GM21786 (cell line): ENCODE results near the gene C10orf90.

Experiments
- ATAC-seq: cut with Tn5 transposase; IDR thresholded peaks from one replicate; pipeline ENCODE4 v1.9.1; 2021; ENCODE audit not compliant: unreplicated experiment

Gene C10orf90

DNA sequence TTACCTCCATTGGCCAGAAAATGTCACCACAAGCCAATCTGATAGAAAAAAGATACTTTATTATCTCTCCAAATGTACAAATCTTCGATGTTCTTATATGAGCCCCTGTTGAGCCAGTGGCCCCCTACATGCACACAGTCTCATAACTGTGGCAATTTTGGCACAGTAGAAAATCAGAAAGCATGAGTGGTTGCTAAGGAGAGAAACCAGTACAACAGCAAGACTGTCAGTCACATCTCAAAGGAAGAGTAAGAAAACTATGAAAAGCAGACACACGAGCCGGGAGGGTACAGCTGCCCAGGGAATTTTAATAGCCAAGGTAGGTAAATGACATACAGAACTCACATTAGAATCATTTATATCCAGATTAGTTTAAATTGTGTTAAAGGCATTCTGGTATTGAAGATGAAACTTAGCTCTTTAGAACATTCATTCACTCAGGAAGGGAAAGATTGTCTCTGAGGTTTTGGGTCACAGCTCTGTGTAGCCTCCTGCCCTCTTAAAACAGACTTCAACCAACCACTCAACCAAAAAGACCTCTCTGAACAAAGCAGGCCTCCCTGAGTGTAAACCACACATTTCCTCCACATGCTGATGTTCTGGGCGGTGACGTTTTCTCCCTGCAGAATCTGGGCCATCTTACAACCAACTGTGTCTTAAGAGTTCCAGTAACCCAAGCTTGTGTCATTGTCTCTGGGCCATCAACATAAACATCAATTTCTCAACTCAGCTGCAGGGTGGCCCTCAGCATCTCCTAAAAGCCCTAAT, 201.4 kb downstream of the C10orf90 start:
- no peak for ATAC-seq

DNA sequence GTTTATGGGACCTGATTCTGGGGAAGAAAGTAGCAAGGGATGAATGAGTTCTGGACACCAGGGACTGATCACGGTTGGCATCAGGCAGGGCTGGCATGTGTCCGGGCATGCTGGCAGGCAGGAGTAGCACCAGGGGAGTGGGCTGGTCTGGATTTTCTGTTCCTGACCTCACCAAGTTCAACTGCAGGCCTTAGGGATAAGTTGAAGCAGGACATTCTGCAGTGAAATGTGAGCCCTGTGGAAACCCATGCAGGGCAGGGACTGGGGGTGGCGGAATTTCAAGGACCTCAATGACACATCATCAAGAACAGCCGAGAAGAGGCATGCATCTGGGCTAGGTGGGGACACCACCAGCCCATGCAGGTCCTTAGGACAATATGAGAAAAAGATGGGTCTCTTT, 202.0 kb downstream of the C10orf90 start:
- ATAC-seq: no peak

DNA sequence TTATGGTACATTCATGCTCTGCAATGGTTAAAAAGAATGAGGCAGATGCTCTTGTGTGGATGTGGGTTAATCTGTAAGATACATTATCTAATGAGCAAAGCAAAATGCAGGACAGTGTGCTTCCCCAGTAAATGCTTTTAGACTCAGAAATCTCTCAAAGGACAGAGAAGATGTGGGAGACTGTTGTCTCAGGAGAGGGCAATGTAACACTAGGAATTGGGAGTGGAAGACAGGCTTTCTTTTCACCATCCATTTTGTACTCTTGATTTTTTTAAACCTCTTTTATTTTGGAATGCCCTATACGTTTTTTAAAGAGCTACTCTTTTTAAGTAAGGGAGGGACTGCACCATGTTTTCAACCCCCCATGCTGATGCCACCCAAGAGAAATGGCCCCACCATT, 204.7 kb downstream of the C10orf90 start:
- ATAC-seq: no peak

DNA sequence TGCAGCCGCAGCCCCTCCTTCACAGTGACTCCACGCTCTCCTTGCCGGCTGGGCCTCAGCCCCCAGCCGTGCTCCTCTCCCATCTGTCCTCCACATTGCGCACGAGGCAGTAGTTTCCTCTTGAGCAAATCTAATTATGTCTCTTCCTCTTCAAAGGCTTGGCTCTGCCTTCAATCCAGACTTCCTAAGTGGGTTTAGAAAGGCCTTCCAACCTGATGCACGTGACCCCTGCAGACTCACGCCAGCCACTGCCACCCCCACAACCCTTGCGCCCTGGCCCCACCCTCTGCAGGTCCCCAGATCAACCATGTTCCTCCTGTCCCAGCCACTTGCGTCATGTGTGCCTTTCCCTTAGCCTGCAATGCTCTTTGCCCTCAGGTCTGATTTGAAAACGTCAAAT, 207.2 kb downstream of the C10orf90 start:
- ATAC-seq: no peak

GRCh38 chr10:126461289-126461940, 209.1 kb downstream of the C10orf90 start:
- no peak for ATAC-seq

DNA sequence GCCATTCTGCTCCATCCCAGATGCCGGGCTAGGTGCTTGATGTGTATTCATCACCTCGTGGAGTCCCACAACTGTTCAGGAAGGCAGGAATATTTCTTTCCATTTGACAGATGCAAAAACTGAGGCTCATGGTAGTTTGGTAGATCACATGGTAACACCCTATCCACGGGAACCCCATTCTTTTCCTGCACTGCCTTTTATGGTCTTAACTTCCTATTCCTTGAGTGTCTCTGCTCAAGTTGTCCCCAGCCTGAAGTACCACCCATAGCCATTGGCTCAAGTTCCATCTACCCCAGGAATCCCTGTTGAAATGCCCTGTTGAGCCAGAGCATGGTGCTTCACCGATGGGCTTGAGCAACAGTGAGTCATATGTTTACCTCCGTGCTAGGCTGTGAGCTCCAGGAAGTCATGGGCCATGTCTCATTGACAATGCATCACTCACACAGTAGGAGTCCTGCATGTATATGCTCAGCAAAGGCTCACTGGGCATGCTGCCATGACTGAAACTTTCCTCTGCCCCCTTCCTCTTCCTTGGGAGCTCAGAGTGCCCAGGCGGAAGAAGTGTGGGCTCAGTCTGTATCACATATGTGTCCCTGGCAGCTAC, 210.5 kb downstream of the C10orf90 start:
- ATAC-seq: no peak

DNA sequence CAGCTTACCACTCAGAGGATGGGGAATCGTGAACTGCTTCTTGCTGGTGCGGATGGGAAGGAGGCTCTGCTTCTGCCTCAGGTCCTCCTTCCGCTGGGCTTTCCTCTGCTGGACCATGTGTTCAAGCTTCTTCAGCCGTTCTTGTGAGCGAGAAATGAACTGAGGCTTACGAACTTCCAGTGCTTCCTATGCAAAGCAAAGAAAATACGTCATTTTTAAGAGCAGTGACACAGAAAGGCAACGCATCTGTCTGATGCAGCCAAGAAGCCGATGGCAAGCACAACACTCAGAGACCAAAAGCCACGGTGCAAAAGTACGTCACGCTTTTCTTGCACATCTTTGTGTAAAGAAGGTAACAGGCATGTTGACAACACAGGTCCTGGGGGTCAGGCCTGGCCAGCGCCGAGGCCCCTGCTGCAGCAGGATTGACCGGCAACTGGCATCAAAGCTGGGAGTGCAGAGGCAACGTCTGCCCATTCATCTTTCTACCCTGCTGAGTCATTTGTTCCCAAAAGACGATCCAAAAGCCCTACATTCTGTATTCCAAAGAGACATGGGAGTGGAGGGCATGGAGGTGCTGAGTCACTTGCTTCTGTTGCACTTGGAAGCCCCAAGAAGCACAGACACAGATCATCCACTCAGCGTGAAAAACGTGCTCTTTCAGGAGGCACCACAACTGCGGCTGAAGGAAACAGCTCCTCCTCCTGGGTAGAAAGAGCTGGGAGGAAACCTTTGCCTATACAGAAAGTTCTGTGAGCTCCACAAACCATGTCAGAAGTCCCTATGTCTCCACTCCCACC, 211.3 kb downstream of the C10orf90 start:
- no peak for ATAC-seq

- ATAC-seq: no peak
Observed at GRCh38 chr10:126458466-126458865, 212.0 kb downstream of the C10orf90 start.

- ATAC-seq: no peak
Observed at GRCh38 chr10:126456632-126457031, 213.9 kb downstream of the C10orf90 start.

DNA sequence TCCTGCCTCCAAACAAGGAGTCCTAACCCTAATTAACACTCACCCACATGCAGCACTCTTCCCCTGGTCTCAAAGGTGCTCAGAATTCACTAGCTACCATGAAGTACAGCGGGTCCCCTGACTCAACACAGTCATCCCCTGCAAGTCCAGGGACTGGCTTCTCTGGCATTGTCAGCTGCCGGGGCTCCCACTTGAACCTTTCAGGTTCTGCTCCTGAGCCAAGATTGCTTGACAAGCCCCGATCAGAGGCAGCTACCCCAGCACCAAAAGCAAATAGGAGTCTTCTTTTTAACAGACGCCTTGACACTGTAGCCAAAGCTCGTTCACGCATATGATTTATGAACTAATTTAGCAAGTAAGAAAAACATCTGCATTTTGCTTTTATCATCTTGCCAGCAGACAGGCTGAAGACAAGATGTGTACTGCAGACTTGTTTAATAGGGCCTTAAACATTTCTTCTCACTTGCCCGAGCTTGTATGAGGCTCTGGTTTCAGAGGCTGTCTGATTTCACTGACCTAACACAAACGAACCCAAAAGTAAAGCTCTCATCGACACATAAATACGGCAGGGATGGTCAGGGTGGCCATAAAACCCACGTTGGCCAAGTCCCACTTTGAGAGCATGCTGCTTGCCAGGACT, 214.6 kb downstream of the C10orf90 start:
- ATAC-seq: no peak

GRCh38 chr10:126455036-126455765, 215.3 kb downstream of the C10orf90 start:
- ATAC-seq: no peak

DNA sequence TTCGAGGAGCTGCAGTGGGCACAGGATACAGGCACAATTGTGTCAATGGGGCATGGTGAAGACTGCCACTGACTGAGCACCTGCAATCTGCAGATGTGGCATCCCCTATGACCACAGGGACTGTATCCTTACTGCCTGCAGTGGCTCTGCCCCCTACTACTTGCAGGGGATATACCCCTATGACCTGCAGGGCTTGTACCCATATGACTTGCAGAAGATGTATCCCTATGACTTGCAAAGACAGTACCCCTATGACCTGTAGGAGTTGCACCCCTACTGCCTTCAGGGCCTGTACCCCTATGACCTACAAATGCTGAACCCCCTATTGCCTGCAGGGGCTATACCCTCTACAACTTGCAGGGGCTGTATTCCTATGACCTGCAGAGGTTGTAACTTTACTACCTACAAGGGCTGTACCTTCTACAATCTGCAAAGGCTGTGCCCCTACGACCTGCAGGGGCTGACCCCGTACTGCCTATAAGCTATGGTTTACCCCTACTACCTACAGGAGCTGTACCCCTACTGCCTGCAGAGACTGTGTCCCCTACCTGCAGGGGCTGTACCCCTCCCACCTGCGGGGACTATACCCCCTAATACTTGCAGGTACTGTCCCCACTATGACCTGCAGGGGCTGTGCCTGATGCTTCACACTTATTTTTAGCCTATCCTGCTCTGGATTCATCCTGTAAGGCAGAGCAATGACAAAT, 216.3 kb downstream of the C10orf90 start:
- ATAC-seq: no peak

- ATAC-seq: no peak
Observed at GRCh38 chr10:126452245-126452644, 218.2 kb downstream of the C10orf90 start.

DNA sequence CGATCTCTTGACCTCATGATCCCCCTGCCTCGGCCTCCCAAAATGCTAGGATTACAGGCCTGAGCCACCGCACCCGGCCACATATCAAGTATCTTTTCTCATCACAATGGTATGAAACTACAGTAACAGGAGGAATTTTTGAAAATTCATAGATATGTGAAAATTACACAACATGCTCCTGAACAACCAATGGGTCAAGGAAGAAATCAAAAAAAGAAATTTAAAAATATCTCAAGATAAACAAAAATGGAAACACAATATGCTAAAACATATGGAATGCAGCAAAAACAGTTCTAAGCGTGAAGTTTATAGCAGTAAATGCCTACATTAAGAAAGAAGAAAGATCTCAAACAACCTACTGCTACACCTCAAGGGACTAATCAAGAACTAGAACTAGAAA, 222.4 kb downstream of the C10orf90 start:
- no peak for ATAC-seq

- no peak for ATAC-seq
Observed at GRCh38 chr10:126439942-126440341, 230.6 kb downstream of the C10orf90 start.

DNA sequence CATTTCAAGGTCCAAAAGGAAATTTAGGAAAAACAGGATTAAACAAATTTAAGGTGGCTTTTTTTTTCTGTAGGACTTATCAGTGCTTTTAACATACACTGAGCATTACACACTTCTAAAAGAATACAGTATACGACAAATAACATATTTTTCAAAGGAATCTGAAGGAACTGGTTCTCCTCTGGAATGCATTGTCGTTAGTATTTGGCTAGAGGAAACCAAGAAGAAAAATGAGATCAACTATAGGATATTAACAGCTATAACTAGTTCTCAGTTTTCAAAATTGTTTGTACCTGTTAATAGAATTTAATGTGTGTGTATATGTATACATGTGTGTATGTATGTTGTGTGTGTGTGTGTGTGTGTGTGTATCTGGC, 232.1 kb downstream of the C10orf90 start:
- no peak for ATAC-seq

DNA sequence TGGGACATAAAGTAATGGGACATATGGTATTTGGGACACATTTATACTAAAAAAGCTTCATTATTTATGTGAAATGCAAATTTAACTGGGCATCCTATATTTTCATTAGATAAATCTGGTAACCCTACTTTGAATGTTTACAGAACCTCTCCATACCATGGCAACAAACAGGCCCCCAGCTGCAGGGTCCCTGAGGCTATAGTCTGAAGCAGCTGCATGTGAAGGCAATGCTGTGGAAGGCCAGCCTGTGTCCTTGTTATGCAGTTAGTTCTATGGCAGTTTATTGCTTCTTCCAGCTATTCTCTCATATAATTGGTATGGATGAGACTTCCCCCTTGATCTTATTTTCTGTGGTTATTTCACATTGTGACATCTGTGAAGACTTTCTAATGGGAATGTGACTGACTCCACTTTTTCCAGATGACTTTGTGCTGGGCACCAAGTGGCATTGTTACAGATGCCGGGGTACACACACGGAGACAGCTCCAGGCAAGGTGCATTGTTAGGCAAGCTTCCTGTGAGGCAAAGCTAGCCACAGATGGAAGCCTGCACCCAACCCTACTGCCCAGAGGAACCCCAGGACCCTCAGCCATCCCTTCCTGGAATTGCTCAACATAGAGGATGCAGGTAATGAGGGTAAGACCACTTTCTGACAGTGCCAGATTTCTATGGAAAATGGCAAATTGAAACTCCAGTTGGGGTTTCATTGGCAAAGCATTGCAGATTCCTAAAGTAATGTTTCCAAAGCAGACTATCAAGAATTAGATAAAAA, 232.7 kb downstream of the C10orf90 start:
- no peak for ATAC-seq

DNA sequence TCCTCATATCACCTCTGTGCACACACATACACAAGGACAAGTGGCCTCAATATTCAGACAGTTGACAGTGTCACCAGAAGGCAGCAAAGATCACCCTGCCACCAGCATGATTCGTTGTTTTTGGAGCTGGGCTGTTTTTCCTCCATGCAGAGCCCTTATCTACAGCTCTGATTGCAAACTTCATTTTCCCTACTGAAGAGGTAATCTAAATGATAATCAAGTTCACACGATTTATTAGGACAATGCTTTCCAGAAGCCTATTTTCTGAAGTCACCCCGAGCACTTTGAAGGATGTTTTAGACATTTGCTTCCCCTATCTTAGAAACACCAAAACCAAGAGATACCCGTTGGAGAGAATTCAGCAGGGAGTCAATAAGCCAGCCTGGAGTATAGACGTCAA, 236.3 kb downstream of the C10orf90 start:
- ATAC-seq: no peak

- no peak for ATAC-seq
Observed at GRCh38 chr10:126433351-126433750, 237.1 kb downstream of the C10orf90 start.
